GM12878 (cell line): ENCODE data around the gene KCNJ12. TPM values are rescaled to one million over a fixed set of nuclear protein-coding genes. Genes with fewer than 3 reads are reported as not detected.

Experiments
- ATAC-seq: fragments of 200-7000 bp; cut with Tn5 transposase; 3 replicates; pipeline ENCODE4 v1.9.1; 2020; ENCODE audit warnings: mild to moderate bottlenecking, moderate library complexity
- BruUV-seq: library from RNA; stranded (reverse); fragments of 400-500 nt; replicated peaks from 2 replicates; lab custom pipeline; 2021; lab: Mats Ljungman, UMichigan
- CTCF ChIA-PET: fragments of 300-600 bp; sonication (Branson Sonifier 250); formaldehyde crosslinking; extraction: SDS; loops from one replicate; lab custom pipeline; 2021; ENCODE audit warnings: inconsistent platforms; lab: Yijun Ruan, JAX
- POLR2A ChIA-PET: fragments of 350-600 bp; formaldehyde crosslinking; extraction: SDS; loops from one replicate; lab custom pipeline; 2021; ENCODE audit warnings: inconsistent platforms; lab: Charles Lee
- RAD21 ChIA-PET: fragments of 300-600 bp; sonication (Branson Sonifier 250); formaldehyde crosslinking; loops from one replicate; lab custom pipeline; 2023; ENCODE audit warnings: antibody characterized with exemption; ENCODE audit not compliant: unreplicated experiment; lab: Charles Lee
- SMC1A ChIA-PET: fragments of 300-600 bp; sonication (Branson Sonifier 250); formaldehyde crosslinking; loops from one replicate; lab custom pipeline; 2023; ENCODE audit not compliant: unreplicated experiment, uncharacterized antibody; lab: Charles Lee
- DNase-seq: peaks from one replicate; pipeline ENCODE4 v3.0.0-alpha.2; 2011; ENCODE audit warnings: low read depth, low spot score
- FAIRE-seq: peaks from 3 replicates; lab custom pipeline; 2011; peaks lifted over from hg19 to GRCh38; lab: Jason Lieb, UNC
- H2AFZ ChIP-seq: 2 replicates; pipeline ENCODE4 v1.6.0; 2011; ENCODE audit warnings: low read depth, low read length, control low read depth; ENCODE audit not compliant: control insufficient read depth
- H3K27ac ChIP-seq: 2 replicates; pipeline ENCODE4 v1.5.1; 2011; ENCODE audit warnings: control low read depth; ENCODE audit not compliant: control insufficient read depth, insufficient read depth
- H3K27me3 ChIP-seq, 2 experiments: replicated peaks in 1 of 2; 2 replicates each; pipeline versions ENCODE4 v1.6.0 to v1.6.1; 2011; ENCODE audit warnings: low read length in 1 of 2; ENCODE audit not compliant: control insufficient read depth in 2 of 2, insufficient read depth in 2 of 2
- H3K36me3 ChIP-seq, 2 experiments: 2 replicates each; pipeline ENCODE4 v1.5.1; 2011; ENCODE audit warnings: low read length in 1 of 2; ENCODE audit not compliant: control insufficient read depth in 2 of 2, insufficient read depth in 2 of 2
- H3K4me1 ChIP-seq: 2 replicates; pipeline ENCODE4 v1.6.1; 2011; ENCODE audit warnings: mild to moderate bottlenecking, low read length, moderate library complexity, mixed read lengths; ENCODE audit not compliant: control insufficient read depth, insufficient read depth
- H3K4me2 ChIP-seq: 2 replicates; pipeline ENCODE4 v1.6.0; 2011; ENCODE audit warnings: control low read depth; ENCODE audit not compliant: control insufficient read depth, insufficient read depth
- H3K4me3 ChIP-seq: fragments of 200-600 bp; sonication (generic); 2 replicates; pipeline ENCODE4 v1.5.1; 2016
- H3K79me2 ChIP-seq: 2 replicates; pipeline ENCODE4 v1.6.0; 2011; ENCODE audit warnings: low read length; ENCODE audit not compliant: control insufficient read depth, insufficient read depth
- H3K9ac ChIP-seq: 2 replicates; pipeline ENCODE4 v1.8.0; 2011; ENCODE audit warnings: low read length, control low read depth, mixed read lengths; ENCODE audit not compliant: control insufficient read depth, insufficient read depth
- H3K9me3 ChIP-seq: replicated peaks from 3 replicates; pipeline ENCODE4 v1.5.1; 2011; ENCODE audit warnings: mild to moderate bottlenecking, low read length; ENCODE audit not compliant: control insufficient read depth, insufficient read depth
- H4K20me1 ChIP-seq: 2 replicates; pipeline ENCODE4 v1.6.0; 2011; ENCODE audit not compliant: control insufficient read depth, insufficient read depth
- ATF2 ChIP-seq: IDR thresholded peaks from 2 replicates; pipeline ENCODE4 v1.6.1; 2012; ENCODE audit warnings: low read length, inconsistent platforms
- CEBPZ ChIP-seq: fragments of 150-350 bp; IDR thresholded peaks from 2 replicates; pipeline ENCODE4 v1.6.1; 2016; ENCODE audit warnings: low read depth, low read length
- CUX1 ChIP-seq: IDR thresholded peaks from 2 replicates; pipeline ENCODE4 v1.6.1; 2012; ENCODE audit warnings: improper control_type of control experiment, low read depth, low read length; ENCODE audit not compliant: insufficient replicate concordance
- FOXM1 ChIP-seq: IDR thresholded peaks from 2 replicates; pipeline ENCODE4 v1.6.1; 2012; ENCODE audit warnings: low read depth, mild to moderate bottlenecking, inconsistent platforms, low read length, moderate library complexity
- KDM1A ChIP-seq: fragments of 200-600 bp; sonication (generic); IDR thresholded peaks from 2 replicates; pipeline ENCODE4 v1.6.1; 2016; ENCODE audit warnings: borderline replicate concordance
- NR2C2 ChIP-seq: IDR thresholded peaks from 2 replicates; pipeline ENCODE4 v1.6.1; 2011; ENCODE audit warnings: borderline replicate concordance, low read depth; ENCODE audit not compliant: control insufficient read depth, insufficient read length
- PAX8 ChIP-seq: fragments of 450-650 bp; IDR thresholded peaks from 2 replicates; pipeline ENCODE4 v1.6.1; 2017; ENCODE audit warnings: mild to moderate bottlenecking, moderate library complexity
- POLR2AphosphoS2 ChIP-seq: IDR thresholded peaks from 2 replicates; pipeline ENCODE4 v1.6.1; 2011; ENCODE audit warnings: low read depth, mild to moderate bottlenecking, low read length, improper control_type of control experiment, moderate library complexity
- POLR2AphosphoS5 ChIP-seq: IDR thresholded peaks from 2 replicates; pipeline ENCODE4 v1.6.1; 2011; ENCODE audit warnings: mild to moderate bottlenecking, low read length, inconsistent platforms
- RBBP5 ChIP-seq: fragments of 200-600 bp; sonication (generic); conservative IDR thresholded peaks from 2 replicates; pipeline ENCODE4 v1.6.1; 2016
- USF1 ChIP-seq: IDR thresholded peaks from 2 replicates; pipeline ENCODE4 v1.6.1; 2011; ENCODE audit warnings: borderline replicate concordance, low read depth, mild to moderate bottlenecking, moderate library complexity, mixed read lengths, low read length; ENCODE audit not compliant: insufficient read depth; ENCODE audit errors: extremely low read length
- ZNF24 ChIP-seq: fragments of 450-650 bp; IDR thresholded peaks from 2 replicates; pipeline ENCODE4 v1.6.1; 2017; ENCODE audit warnings: antibody characterized with exemption, mild to moderate bottlenecking
- WGBS: methylation state at CpG from one replicate; pipeline ENCODE4 v1.1.6; 2016; ENCODE audit warnings: low lambda C conversion rate; ENCODE audit not compliant: insufficient replicate concordance, insufficient coverage; ENCODE audit errors: missing lambda C conversion rate; 5-methylcytosine and 5-hydroxymethylcytosine counted together
- in situ Hi-C: fragments of 300-500 bp; cut with MboI; formaldehyde crosslinking; loops from 9 replicates; pipeline ENCODE4 v1.14.3; 2018; ENCODE audit warnings: mixed read lengths
- intact Hi-C: fragments of 100-400 bp; cut with micrococcal nuclease; formaldehyde crosslinking; loops from one replicate; pipeline ENCODE4 v1.14.2; 2022; ENCODE audit not compliant: unreplicated experiment
- polyA plus RNA-seq, 11 experiments: library from polyadenylated mRNA; depleted of rRNA in 4 of 11; unstranded in 6 of 11; stranded (reverse) in 5 of 11; fragments of >200 nt; fragmentation: Nextera tagmentation in 4 of 11; fragmentation: Illumina TruSeq in 1 of 11; extraction: Ambion mirVana in 4 of 11; extraction: Trizol in 1 of 11; gene quantifications; 1 replicate in 1 of 11; 2 replicates in 10 of 11; pipeline versions ENCODE4 v1.2.1 to v1.2.3, GENCODE V29; 2011 to 2016; ENCODE audit warnings: inconsistent platforms in 2 of 11, missing spikeins in 2 of 11, low read depth in 1 of 11
- total RNA-seq, 4 experiments: library from RNA; depleted of rRNA in 3 of 4; stranded (reverse); fragments of >200 nt in 3 of 4; fragmentation: Illumina TruSeq in 1 of 4; extraction: Trizol in 1 of 4; gene quantifications; 2 replicates each; pipeline versions ENCODE4 v1.2.1 to v1.2.3, GENCODE V29; 2013 to 2021

The KCNJ12 gene
- total and polyA plus RNA-seq, 10 of the 15 experiments (the other 5 are each of a cell fraction or from before 2014, with no cell fraction given) = 0.04 to 0.21 (median 0.09) TPM; not detected in 3

- Histone ChIP-seq H4K20me1 (no peaks in the 10 kb centered on the region), H3K27ac (no peak overlapping the region), H3K9me3 (no peaks in the 10 kb centered on the region), H3K9ac (no peak overlapping the region), H3K79me2 (no peaks in the 10 kb centered on the region), H3K4me3 (no peak overlapping the region), H3K27me3 (no peaks in the 10 kb centered on the region), H3K4me1 (no peaks in the 10 kb centered on the region), H3K4me2 (no peak overlapping the region), H2AFZ (no peak overlapping the region), H3K36me3 (no peaks in the 10 kb centered on the region)
- BruUV-seq = no TSS peak
- FAIRE-seq (no peak), ATAC-seq (no peak), DNase-seq (no peak)
- intact Hi-C loops (no loop called here), in situ Hi-C loops (no loop called here)
- ChIA-PET POLR2A (no interaction called here), SMC1A (no interaction called here), CTCF (no interaction called here), RAD21 (no interaction called here)
- 30% methylated on average over 29 of the region's 29 CpGs for WGBS
- TF ChIP-seq FOXM1 = no peak
- no peak for TF ChIP-seq NR2C2
- TF ChIP-seq POLR2AphosphoS2 = no peak
- TF ChIP-seq POLR2AphosphoS5 = no peak
- no peak for TF ChIP-seq ZNF24
- no peak for TF ChIP-seq KDM1A
- no peak for TF ChIP-seq ATF2
- TF ChIP-seq PAX8 = no peak
- TF ChIP-seq CUX1 = no peak
- no peak for TF ChIP-seq CEBPZ
- TF ChIP-seq RBBP5 = no peak
- TF ChIP-seq USF1 = no peak
Observed at GRCh38 chr17:21382560-21383495, 6.7 kb downstream of the KCNJ12 start.
